Right lobe of liver (tissue), 4 donors: Measurements from ENCODE around the gene CD151.

Source experiments
- CTCF ChIP-seq, 4 donors: fragments of 200-600 bp in 3 of 4; fragments of 450-650 bp in 1 of 4; IDR thresholded peaks; one replicate each; pipeline versions ENCODE4 v1.5.1 to v1.8.0; 2016 to 2022; ENCODE audit warnings: antibody characterized with exemption in 4 of 4, mild to moderate bottlenecking in 2 of 4
- POLR2A ChIP-seq: fragments of 450-650 bp; IDR thresholded peaks from one replicate; pipeline ENCODE4 v1.6.1; 2017; ENCODE audit warnings: antibody characterized with exemption, mild to moderate bottlenecking
- donor health status: DM: no; HTN: no; CAD: no.
- donor health status: DM: no; HTN: no; CAD: no.
- donor health status: DM: no; HTN: yes; CAD: no.

GRCh38 chr11:787084-787675 is 45.6 kb upstream of the CD151 start:
- TF ChIP-seq CTCF (IDR thresholded peaks at IDR 0.05): no peak
- no peak for TF ChIP-seq POLR2A
